ENCODE measurements around the gene ADCY10.

GRCh38 chr1:167799747-167800146 lies 114.2 kb downstream of the ADCY10 start:
- no peak for TF ChIP-seq POLR2AphosphoS5 (IDR thresholded peaks at IDR 0.05; ENCODE audit: low read depth, low read length)
- no peak for TF ChIP-seq TAF1 (IDR thresholded peaks at IDR 0.05; ENCODE audit: borderline replicate concordance, low read depth, low read length)
